ENCODE results near the gene PLXNB2.

The PLXNB2 gene

DNA sequence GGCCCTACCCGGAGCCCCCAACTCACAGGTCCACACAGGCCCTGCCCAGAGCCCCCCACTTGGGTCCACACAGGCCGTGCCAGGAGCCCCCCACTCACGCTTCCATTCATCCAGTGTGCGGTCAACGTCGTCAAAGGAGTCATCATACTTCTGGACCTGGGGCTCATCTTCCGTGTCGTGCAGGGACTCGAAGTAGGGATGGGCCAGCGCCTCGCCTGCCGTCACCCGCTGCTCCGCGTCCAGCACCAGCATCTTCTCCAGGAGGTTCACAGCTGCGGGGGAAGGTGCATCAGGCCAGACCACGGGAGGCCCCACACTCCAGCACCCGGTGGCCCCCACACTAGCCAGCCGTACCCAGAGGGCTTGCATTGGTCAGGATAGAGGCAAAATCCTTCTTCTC lies 52.3 kb downstream of the PLXNB2 start:
- Histone ChIP-seq H3K27ac (ENCODE audit: low read depth, low read length, severe bottlenecking) (no peak overlapping the region), H3K9me3 (ENCODE audit: control insufficient read depth, low read length) (no peaks in the 10 kb centered on the region), H3K4me1 (ENCODE audit: control insufficient read depth, insufficient read depth, low read length, poor library complexity, severe bottlenecking) (peaks cover 3% of the 10 kb centered on the region), H3K36me3 (ENCODE audit: control insufficient read depth, insufficient read depth, low read length) (peaks cover 29% of the 10 kb centered on the region), H3K4me3 (ENCODE audit: extremely low read depth, insufficient read depth, low read length, poor library complexity, severe bottlenecking) (no peak overlapping the region)
- 89 to 93% methylated on average over 16 to 19 of the region's 19 CpGs for whole genome bisulfite sequencing, 2 experiments (ENCODE audit: insufficient coverage in 2 of 2)

DNA sequence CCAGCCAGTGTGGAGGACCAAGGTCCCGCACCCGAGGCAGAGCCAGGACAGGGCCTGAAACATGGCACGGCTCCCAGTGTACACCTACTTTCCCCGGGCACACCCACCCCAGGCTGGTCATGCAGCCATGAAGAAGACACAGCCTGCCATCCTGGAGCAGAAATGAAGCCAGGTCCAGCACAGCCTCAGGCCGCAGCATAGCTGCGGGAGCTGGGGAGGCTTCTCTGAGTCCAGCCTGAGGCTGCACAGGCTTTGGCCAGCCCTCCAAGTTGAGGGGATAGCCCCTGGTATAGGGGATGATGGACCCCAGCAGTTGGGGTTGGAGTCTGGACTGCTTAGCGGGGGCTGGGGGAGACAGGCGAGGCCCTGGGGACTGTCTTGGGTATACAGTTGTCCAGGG lies 53.5 kb downstream of the PLXNB2 start:
- Histone ChIP-seq H3K9me3 (ENCODE audit: control insufficient read depth, low read length) (no peaks in the 10 kb centered on the region), H3K4me3 (ENCODE audit: extremely low read depth, insufficient read depth, low read length, poor library complexity, severe bottlenecking) (no peak overlapping the region), H3K36me3 (ENCODE audit: control insufficient read depth, insufficient read depth, low read length) (peaks cover 29% of the 10 kb centered on the region), H3K4me1 (ENCODE audit: control insufficient read depth, insufficient read depth, low read length, poor library complexity, severe bottlenecking) (peaks cover 7% of the 10 kb centered on the region), H3K27ac (ENCODE audit: low read depth, low read length, severe bottlenecking) (no peak overlapping the region)
- WGBS, 2 experiments (ENCODE audit: insufficient coverage in 2 of 2): 85 to 91% methylated on average over 8 of the region's 8 CpGs

DNA sequence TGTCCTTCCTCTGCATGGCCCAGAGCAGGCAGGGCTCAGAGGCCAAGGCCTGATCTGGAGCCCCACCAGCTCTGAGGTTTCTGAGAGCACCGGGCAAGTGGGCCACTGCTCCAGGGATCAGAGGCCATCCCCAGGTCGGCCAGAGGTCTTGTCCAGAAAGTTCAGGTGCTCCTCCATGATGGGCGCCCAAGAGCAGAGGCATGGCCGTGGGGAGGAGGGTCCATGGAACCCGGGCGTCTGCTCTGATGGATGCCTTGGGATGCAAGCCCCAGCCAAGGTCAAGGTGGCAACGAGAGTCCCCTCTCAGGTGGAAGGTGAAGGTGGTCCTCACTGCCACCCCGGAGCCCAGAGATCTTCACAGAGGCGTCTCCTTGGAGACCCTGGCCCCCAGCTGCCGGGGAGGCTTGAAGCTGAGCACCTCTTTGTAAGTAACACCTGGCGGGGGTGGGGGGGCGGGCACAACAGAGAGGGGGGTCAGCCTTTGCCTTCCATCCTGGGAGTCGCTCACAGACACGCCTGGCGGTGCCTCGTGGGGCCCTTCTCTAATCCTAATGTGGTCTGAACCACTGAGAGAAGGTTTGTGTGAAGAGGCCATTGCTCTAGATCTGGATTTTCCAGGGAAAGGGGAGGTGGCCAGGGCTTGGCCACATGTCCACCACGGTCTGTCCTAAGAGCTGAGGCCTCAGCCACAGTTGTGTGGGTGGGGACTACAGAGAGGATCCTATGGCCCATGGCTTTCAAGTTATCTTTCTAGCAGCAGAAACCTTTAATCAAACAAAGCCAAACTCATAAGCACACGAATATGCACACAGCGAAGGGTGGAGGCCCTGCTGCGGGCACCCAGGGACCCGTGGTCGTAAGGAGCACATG lies 54.2 kb downstream of the PLXNB2 start:
- H3K36me3 ChIP-seq (ENCODE audit: control insufficient read depth, insufficient read depth, low read length): peaks cover 29% of the 10 kb centered on the region

DNA sequence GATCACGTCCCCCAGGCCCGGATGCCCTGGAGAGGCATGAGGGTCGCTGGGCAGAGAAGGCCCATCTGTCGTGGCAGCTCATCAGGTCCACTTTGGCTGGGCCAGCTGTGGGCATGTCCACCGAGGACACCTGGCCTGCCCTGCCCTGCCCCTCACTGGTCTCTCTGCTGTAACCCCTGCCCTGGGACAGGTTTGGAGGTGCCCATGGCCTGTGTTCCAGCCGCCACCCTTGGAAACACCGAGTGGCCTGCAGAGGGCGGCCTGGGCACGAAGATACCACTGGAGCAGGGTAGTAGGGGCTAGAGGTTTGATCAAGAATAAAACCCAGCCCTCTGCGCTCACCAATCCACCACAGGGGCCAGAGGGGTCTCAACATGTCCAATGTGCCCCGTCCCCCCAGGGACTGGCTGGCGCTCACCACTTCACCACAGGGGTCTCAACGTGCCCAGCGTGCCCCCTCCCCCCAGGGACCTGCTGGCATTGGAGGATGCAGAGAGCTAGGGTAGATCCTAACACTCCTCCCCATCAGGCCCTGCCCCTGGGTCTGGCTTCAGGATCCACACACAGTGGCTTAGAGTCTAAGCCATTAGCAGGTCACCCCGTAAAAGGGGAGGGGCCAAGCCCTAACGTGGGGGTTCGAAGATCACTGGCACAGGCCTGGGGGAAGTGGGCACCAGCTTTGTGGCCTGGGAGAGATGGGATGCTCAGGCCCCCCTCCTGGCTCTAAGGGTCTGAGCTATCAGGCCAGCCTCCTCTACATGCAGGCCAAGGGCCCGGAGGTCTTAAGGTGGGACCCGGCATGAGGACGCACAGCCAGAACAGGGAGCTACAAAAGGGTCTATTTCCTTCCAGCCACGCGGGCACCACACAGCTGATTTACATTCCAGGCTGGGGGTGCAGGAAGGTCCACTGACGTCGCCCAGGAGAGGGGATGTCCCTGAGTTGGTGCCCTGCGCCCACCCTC lies 55.1 kb downstream of the PLXNB2 start:
- H3K27ac ChIP-seq (ENCODE audit: low read depth, low read length, severe bottlenecking): no peak overlapping the region
- H3K4me3 ChIP-seq (ENCODE audit: extremely low read depth, insufficient read depth, low read length, poor library complexity, severe bottlenecking): no peak overlapping the region
- WGBS, 2 experiments (ENCODE audit: insufficient coverage in 2 of 2): 69 to 72% methylated on average over 19 to 21 of the region's 25 CpGs
- no peaks in the 10 kb centered on the region for H3K9me3 ChIP-seq (ENCODE audit: control insufficient read depth, low read length)
- peaks cover 7% of the 10 kb centered on the region for H3K4me1 ChIP-seq (ENCODE audit: control insufficient read depth, insufficient read depth, low read length, poor library complexity, severe bottlenecking)
- peaks cover 23% of the 10 kb centered on the region for H3K36me3 ChIP-seq (ENCODE audit: control insufficient read depth, insufficient read depth, low read length)

More for the DNA sequence above, 54.2 kb downstream of the PLXNB2 start:
- Histone ChIP-seq H3K9me3 (ENCODE audit: control insufficient read depth, low read length) (no peaks in the 10 kb centered on the region), H3K27ac (ENCODE audit: low read depth, low read length, severe bottlenecking) (no peak overlapping the region), H3K4me1 (ENCODE audit: control insufficient read depth, insufficient read depth, low read length, poor library complexity, severe bottlenecking) (peaks cover 7% of the 10 kb centered on the region), H3K4me3 (ENCODE audit: extremely low read depth, insufficient read depth, low read length, poor library complexity, severe bottlenecking) (no peak overlapping the region)
- WGBS, 2 experiments (ENCODE audit: insufficient coverage in 2 of 2): 94 to 95% methylated on average over 17 to 21 of the region's 22 CpGs

DNA sequence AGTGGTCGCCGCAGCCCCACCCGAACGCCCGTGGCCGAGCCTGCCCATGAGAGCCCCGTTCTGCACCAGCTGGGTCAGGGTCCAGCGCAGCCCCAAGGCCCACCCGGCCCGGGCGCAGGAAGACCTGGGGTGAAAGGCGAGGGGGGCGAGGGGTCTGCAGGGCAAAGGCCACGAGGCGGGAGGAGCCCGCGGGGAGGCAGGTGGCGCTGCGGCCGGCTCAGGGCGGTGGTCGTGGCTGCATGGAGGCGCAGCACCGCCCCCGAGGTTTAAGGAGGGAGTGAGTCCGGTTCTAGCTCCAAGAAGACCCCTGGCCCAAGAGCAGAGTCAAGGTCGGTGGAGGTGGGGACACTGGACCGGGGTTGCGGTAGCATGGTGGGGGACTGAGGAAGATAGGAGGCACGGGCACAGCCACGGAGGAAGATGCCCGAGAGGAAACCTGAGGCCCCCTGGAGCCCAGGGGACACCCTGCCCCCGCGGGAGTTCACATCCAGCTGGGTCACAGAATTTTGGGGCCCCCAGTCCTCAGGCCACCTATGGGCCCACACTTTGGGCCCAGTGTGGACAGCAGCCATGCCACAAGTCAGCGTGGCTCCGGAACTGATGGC lies 55.9 kb downstream of the PLXNB2 start:
- WGBS, 2 experiments (ENCODE audit: insufficient coverage in 2 of 2): 15 to 23% methylated on average over 32 to 34 of the region's 36 CpGs
- Histone ChIP-seq H3K4me3 (ENCODE audit: extremely low read depth, insufficient read depth, low read length, poor library complexity, severe bottlenecking) (peak overlapping the region; percentile 72), H3K9me3 (ENCODE audit: control insufficient read depth, low read length) (no peaks in the 10 kb centered on the region), H3K27ac (ENCODE audit: low read depth, low read length, severe bottlenecking) (no peak overlapping the region), H3K36me3 (ENCODE audit: control insufficient read depth, insufficient read depth, low read length) (peaks cover 24% of the 10 kb centered on the region), H3K4me1 (ENCODE audit: control insufficient read depth, insufficient read depth, low read length, poor library complexity, severe bottlenecking) (peaks cover 7% of the 10 kb centered on the region)

DNA sequence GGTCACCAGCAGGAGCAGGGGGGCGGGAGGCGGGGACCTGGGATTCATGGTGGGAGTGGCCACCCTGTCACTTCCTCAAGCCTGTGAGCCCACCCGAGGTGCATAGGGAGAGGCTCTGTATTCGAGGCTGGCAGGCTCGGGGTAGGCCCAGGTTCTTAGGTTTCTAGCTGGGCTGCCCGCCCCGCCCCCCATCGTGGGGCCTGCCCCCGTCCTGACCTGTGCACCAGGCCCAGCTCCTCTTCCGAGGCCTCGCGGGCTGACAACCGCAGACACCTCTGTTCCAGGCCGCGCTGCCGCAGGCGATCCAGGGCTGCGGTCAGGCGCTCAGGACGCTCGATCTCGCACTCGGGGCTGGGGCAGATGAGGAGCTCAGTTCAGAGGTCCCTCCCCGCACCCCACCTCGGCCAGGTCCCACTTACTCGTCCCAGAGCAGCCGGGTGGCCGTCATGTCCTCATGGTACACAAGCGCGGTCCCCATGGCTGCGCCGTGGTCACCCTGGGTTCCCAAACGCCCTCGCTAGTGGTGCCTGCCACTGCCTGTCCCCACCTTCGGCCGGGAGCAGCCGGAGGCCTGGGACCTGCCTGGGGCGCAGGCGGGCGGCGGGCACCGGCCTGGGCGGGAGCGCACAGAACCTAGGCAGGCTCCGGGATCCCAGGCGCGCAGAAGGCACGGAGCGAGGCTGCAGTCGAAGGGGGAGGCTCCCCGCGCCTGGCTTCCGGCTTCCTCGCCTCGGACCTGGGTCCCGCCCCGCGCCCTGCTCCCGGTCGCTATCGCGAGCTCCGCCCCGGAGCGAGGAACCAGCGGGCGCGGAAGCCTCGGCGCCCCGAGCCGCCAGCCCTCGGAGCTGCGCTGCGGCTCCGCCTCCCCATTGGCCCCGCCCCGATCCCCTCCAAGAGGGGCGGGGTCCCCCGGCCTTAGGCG lies 56.6 kb downstream of the PLXNB2 start, which contains the start of gene HDAC10:
TSS of gene HDAC10 (minus strand) at position 711 of the 922 bp plus-strand sequence. CDS start at position 478, 233 bp downstream.
- WGBS, 2 experiments (ENCODE audit: insufficient coverage in 2 of 2): 2% methylated on average over 62 to 81 of the region's 81 CpGs
- Histone ChIP-seq H3K4me1 (ENCODE audit: control insufficient read depth, insufficient read depth, low read length, poor library complexity, severe bottlenecking) (peaks cover 7% of the 10 kb centered on the region), H3K9me3 (ENCODE audit: control insufficient read depth, low read length) (no peaks in the 10 kb centered on the region), H3K4me3 (ENCODE audit: extremely low read depth, insufficient read depth, low read length, poor library complexity, severe bottlenecking) (peak within 1 kb of the TSS; percentile 72), H3K36me3 (ENCODE audit: control insufficient read depth, insufficient read depth, low read length) (peaks cover 29% of the 10 kb centered on the region), H3K27ac (ENCODE audit: low read depth, low read length, severe bottlenecking) (peak within 1 kb of the TSS; percentile 71)

DNA sequence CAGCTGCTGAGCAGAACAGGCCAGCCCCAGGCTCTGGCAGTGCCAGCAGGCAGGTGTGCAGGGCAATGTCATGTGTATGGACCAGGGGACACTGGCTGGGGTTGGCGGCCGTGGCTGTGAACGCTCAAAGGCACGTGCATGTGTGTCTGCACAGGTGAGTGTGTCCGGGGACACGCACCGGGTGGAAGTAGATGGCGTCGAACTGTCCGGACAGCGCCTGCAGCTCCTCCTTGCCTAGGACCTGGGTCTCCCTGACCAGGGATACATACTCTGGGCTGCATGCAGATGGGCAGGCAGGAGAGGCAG lies 57.2 kb downstream of the PLXNB2 start:
- 93 to 96% methylated on average over 11 of the region's 11 CpGs for WGBS, 2 experiments (ENCODE audit: insufficient coverage in 2 of 2)
- peaks cover 27% of the 10 kb centered on the region for H3K36me3 ChIP-seq (ENCODE audit: control insufficient read depth, insufficient read depth, low read length)

DNA sequence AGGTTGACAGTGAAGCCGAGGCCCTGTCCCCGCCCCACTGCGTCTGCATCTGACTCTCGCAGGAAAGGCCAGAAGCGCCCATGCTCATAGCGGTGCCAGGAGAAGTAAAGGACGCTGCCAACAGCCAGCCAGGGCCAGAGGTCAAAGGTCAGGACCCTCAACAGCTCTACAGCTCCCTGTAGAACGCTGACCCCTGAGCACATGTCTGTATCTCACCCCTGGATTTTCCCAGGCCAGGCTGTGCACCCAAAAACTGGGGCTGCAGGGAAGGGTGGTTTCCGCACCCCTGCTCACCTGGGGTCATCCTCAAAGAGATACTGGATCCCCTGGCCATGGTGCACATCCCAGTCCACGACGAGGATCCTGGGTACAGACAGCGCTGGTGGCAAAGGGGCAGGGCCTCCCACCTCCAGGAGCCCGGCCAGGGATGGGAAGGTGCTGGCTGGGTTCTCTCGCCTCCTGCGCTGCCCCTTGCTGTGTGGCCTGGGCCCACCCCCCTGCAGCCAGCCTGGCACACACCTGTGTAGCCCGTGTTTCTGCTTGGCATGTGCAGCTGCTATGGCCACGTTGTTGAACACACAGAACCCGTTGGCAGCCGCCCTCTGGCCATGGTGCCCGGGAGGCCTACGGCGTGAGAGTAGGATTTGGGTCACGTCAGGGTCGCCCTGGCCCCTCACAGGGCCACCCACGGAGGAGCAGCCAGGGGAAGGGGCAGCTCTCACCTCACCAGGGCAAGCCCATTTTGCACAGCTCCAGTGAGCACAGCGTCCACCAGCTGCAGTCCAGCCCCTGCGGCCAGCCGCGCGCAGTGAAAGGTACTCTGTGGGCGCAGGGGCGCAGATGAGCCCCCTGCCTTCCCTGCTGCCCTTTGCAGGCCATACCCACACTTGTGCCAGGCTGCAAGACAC lies 57.9 kb downstream of the PLXNB2 start:
- Histone ChIP-seq H3K4me3 (ENCODE audit: extremely low read depth, insufficient read depth, low read length, poor library complexity, severe bottlenecking) (no peak overlapping the region), H3K4me1 (ENCODE audit: control insufficient read depth, insufficient read depth, low read length, poor library complexity, severe bottlenecking) (peaks cover 7% of the 10 kb centered on the region), H3K9me3 (ENCODE audit: control insufficient read depth, low read length) (no peaks in the 10 kb centered on the region), H3K27ac (ENCODE audit: low read depth, low read length, severe bottlenecking) (no peak overlapping the region), H3K36me3 (ENCODE audit: control insufficient read depth, insufficient read depth, low read length) (peaks cover 22% of the 10 kb centered on the region)
- WGBS, 2 experiments (ENCODE audit: insufficient coverage in 2 of 2): 96 to 98% methylated on average over 28 to 31 of the region's 32 CpGs

More for the DNA sequence above, 57.2 kb downstream of the PLXNB2 start:
- Histone ChIP-seq H3K4me1 (ENCODE audit: control insufficient read depth, insufficient read depth, low read length, poor library complexity, severe bottlenecking) (peaks cover 7% of the 10 kb centered on the region), H3K27ac (ENCODE audit: low read depth, low read length, severe bottlenecking) (no peak overlapping the region), H3K9me3 (ENCODE audit: control insufficient read depth, low read length) (no peaks in the 10 kb centered on the region), H3K4me3 (ENCODE audit: extremely low read depth, insufficient read depth, low read length, poor library complexity, severe bottlenecking) (peak overlapping the region; percentile 72)

Data from mesodermal cell (in vitro differentiated cells).